Daoy (cell line): ENCODE data around the gene METRNL. TPM values are rescaled to one million over a fixed set of nuclear protein-coding genes. Genes with fewer than 3 reads are reported as not detected.
A peak's percentile ranks its signal among the peaks of the same experiment; 100 is the strongest.
"Not testable (repeated sequence)": the region's sequence is repeated elsewhere in the genome, so short reads cannot be mapped to it uniquely, and the experiment has no call there.

Experiments used
- DNase-seq: peaks from one replicate; pipeline ENCODE4 v3.0.0-alpha.2; 2015; ENCODE audit warnings: low read depth
- total RNA-seq: library from RNA; depleted of rRNA; stranded (reverse); fragments of >200 nt; shearing (Covaris generic); gene quantifications from 2 replicates; pipeline ENCODE4 v1.2.3, GENCODE V29; 2014; rRNA removed

Gene METRNL
- 26.9 and 35.5 TPM in 2 replicates for total RNA-seq

DNA sequence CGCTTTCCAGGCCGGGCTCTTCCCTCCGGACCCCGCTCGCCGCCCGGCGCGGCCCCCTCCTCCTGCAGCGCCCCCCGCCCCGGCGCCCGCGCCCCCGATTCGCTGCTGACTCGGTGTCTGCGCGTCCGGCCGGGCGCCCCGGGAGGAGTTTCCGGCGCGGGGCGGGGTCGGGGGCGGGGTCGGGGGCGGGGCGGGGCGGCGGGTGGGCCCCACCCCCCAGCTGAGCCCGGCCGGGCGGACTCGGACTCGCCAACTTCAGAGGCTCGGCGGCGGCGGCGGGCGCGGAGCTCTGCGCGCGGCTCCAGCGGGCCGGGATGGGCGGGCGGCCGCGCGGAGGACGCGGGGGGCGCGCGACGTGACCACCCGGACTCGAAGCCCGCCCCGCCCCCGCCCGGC is at the start of gene METRNL:
Gene METRNL (plus strand): TSS at position 258 of the 396 bp plus-strand sequence. CDS start 207 bp downstream, outside the sequence.
- DNase-seq = peak; percentile 82

GRCh38 chr17:83030432-83030831 is 49.0 kb upstream of the METRNL start:
- DNase-seq = no peak

- no peak for DNase-seq
Observed at GRCh38 chr17:83031321-83031945, 48.0 kb upstream of the METRNL start.

DNA sequence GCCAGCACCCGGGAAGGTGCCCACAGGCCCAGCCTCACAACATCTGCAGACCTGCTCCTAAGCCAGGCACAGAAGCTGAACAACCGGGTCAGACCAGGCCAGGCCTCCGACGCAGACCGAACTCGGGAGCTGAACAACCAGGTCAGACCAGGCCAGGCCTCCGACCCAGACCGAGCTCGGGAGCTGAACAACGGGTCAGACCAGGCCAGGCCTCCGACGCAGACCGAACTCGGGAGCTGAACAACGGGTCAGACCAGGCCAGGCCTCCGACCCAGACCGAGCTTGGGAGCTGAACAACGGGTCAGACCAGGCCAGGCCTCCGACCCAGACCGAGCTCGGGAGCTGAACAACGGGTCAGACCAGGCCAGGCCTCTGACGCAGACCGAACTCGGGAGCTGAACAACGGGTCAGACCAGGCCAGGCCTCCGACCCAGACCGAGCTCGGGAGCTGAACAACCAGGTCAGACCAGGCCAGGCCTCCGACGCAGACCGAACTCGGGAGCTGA is 47.4 kb upstream of the METRNL start:
- not testable (repeated sequence) for DNase-seq

DNA sequence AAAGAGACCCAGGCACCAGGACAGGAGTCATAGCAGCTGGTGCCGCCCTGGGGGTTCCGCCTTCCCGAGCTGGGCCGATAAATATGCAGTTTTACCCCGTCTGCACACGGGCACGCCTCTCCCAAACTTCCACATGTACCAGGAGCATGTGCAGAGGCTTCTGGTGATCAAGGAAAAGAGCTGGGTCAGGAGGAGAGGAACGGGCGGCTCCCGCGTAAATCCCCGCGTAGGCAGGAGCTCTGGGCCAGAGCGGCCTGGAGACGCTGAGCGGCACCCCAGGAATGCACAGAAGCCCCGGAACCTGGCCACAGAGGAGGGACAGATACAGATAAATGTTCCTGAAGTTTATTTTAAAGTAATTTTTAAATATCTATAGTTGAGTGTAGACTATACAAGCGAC is 46.6 kb upstream of the METRNL start:
- DNase-seq = no peak

DNA sequence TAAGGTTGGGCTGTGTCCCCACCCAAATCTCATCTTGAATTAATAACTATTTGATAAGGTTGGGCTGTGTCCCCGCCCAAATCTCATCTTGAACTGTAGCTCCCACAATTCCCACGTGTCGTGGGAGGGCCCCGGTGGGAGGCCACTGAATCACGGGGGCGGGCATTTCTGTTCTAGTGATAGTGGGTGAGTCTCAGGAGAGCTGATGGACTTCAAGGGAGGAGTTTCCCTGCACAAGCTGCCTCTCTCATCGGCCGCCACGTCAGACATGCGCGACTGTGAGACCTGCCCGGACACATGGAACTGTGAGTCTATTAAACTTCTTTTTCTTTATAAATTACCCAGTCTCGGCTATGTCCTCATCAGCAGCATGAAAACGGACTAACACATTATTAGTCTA is 44.9 kb upstream of the METRNL start:
- DNase-seq = no peak

DNA sequence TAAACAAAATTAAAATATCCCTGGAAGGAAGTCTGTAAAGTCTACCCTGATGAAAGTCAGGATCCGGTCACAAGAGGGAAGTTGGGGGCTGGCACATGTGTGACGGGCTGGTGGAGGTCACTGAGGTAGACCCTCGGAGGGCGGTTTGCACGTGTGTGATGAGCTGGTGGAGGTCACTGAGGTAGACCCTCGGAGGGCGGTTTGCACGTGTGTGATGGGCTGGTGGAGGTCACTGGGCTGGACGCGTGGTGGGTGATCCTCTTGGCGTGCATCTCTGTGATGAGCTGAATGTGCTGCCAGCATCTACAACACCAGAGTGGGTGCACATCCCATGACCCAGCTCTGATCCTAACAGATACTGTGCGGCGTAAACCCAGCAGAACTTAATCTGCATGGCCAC is 43.7 kb upstream of the METRNL start:
- DNase-seq = no peak

DNA sequence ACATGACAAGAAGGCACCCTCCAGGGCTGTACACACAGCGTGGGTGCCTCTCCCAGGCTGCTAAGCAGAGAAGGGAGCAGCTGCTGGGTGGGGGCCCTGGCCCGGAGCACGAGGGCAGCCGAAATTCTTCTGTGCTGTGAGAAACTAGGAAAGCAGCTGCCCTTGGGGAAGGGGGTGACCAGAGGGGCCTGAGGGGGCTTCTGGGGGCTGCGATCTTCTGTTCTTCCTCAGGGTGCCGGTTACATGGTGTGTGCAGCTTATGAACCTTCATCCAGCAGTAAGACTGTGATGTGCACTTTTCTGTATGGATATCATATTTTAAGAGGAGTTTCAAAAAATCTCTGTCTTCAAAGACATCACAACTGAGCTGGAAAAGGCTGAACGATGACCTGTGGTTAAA is 43.2 kb upstream of the METRNL start:
- DNase-seq = no peak

DNA sequence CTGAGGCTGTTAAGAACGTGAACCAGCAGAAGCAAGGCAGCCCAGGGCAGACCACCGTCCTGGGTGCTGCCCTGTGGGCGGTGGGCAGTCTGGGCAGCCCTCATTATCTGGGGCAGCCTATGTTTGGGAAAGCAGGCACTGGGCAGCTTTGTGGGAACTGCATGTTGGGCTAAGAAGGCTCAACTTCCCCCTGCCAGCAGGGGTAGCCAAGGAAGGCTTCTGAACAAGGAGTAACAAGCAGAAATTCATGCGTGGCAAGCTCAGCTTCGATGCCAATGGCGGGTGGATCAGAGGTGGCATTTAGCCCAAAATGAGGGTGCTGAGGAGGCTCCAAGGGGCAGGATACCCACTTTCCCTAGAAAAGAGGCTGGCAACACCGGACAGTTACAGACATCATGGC is 42.7 kb upstream of the METRNL start:
- DNase-seq = no peak

GRCh38 chr17:83037084-83037873 is 42.1 kb upstream of the METRNL start:
- DNase-seq = no peak

GRCh38 chr17:83037874-83038165 is 41.6 kb upstream of the METRNL start:
- DNase-seq = no peak

DNA sequence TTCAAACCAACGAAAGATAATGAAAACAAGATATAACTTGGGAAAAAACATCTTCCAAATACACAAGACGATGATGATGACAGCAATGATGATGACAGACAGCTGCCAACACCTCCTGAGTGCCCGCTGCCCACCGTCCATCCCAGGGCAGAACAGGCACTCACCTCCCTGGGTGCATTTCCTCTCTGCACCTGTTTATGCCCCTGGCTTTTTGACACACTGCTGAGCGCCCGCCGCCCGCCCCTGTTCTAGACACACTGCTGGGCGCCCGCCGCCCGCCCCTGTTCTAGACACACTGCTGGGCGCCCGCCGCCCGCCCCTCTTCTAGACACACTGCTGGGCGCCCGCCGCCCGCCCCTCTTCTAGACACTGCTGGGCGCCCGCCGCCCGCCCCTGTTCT is 40.4 kb upstream of the METRNL start:
- not testable (repeated sequence) for DNase-seq

GRCh38 chr17:83041305-83041704 is 38.1 kb upstream of the METRNL start:
- DNase-seq = no peak

GRCh38 chr17:83042522-83043158 is 36.8 kb upstream of the METRNL start:
- DNase-seq = no peak

DNA sequence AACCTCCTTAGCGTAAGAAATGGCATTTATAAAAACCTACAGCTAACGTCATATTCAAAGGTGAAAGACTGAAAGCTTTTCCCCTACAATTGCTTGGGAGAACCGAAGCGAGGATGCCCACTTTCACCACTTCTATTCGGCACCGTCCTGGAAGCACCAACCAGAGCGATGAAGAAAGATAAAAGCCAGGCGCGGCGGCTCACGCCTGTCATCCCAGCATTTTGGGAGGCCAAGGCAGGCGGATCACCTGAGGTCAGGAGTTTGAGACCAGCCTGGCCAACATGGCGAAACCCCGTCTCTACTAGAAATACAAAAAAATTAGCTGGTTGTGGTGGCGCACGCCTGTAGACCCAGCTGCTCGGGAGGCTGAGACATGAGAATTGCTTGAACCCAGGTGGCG is 34.9 kb upstream of the METRNL start:
- DNase-seq = not testable (repeated sequence)

DNA sequence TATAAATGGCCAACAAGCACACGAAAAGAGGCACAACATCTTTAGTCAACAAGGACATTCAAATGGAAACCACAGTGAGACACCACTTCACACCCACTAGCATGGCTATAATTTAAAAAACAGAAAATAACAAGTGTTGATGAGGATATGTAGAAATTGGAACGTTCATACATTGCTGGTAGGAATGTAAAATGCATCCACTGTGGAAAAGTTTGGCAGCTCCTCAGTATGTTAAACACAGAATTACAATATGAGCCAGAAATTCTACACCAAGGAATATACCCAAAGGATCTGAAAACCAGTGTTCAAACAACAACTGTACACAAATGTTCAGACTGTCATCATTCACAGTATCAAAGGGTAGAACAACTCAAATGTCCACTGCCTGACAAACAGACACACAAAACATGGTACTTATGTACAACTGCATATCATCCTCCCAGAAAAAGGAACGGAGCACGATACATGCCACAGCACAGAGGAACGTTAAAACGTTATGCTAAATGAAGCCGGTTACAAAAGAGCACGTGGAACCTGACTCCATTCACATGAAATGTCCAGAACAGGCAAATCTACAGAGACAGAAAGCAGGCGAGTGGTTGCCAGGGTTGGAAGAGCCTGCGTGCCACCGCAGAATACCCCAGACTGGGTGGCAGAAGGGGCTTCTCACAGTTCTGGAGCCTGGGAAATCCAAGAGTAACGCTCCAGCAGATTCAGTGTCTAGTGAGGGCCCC is 32.8 kb upstream of the METRNL start:
- DNase-seq = no peak

DNA sequence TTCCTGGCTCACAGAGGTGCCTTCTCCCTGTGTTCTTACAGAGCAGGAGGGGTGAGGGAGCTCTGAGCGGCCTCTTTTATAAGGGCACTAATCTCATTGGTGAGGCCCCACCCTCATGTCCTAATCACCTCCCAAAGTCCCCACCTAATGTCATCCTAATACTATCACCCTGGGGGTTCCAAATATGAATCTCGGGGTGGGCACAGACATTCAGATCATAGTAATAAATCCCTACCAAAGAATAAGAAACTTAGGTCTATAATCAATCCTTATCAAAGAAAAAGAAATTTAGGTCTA is 32.3 kb upstream of the METRNL start:
- DNase-seq = no peak

GRCh38 chr17:83047818-83048475 is 31.5 kb upstream of the METRNL start:
- DNase-seq = not testable (repeated sequence)

- DNase-seq = no peak
Observed at GRCh38 chr17:83050651-83051395, 28.6 kb upstream of the METRNL start.

GRCh38 chr17:83051396-83052240 is 27.8 kb upstream of the METRNL start:
- DNase-seq = peak; percentile 99
